ENCODE data around the gene FCHO1.

DNA sequence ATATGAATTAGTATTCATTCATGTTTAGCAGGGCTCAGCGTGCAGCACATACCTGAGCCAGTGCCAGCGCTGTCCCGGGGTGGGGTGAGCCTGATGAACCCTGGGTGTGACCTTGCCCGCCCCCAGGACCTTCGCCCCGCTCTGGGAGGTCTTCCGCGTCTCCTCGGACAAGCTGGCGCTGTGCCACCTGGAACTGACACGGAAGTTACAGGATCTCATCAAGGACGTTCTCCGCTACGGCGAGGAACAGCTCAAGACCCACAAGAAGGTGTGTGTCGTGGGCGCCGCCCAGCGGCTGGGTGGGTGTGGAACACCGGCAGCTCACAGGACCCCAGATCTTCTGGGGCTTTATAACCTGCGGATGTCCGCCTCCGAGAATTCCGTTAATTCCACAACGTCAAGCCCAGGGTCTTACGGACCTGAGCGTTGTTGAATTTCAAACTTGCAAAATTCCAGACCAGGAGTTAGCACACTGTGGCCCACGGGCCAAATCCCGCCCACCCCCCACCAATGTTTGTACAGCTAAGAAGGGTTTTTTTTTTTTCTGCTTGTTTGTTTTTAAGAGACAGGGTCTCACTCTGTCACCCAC is 15.4 kb downstream of the FCHO1 start:
- TF ChIP-seq, protein P1, sequence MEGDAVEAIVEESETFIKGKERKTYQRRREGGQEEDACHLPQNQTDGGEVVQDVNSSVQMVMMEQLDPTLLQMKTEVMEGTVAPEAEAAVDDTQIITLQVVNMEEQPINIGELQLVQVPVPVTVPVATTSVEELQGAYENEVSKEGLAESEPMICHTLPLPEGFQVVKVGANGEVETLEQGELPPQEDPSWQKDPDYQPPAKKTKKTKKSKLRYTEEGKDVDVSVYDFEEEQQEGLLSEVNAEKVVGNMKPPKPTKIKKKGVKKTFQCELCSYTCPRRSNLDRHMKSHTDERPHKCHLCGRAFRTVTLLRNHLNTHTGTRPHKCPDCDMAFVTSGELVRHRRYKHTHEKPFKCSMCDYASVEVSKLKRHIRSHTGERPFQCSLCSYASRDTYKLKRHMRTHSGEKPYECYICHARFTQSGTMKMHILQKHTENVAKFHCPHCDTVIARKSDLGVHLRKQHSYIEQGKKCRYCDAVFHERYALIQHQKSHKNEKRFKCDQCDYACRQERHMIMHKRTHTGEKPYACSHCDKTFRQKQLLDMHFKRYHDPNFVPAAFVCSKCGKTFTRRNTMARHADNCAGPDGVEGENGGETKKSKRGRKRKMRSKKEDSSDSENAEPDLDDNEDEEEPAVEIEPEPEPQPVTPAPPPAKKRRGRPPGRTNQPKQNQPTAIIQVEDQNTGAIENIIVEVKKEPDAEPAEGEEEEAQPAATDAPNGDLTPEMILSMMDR (IDR thresholded peaks at IDR 0.05; ENCODE audit: low read depth, low read length) = no peak
- no peak for TF ChIP-seq POLR2A (IDR thresholded peaks at IDR 0.05; ENCODE audit: extremely low read depth, insufficient read length)
- TF ChIP-seq MYC (IDR thresholded peaks at IDR 0.05; ENCODE audit: low read depth, low read length) = no peak
